HepG2 (cell line): ENCODE data around the gene HP1BP3. TPM values are rescaled to one million over a fixed set of nuclear protein-coding genes. Genes with fewer than 3 reads are reported as not detected.

ENCODE experiments used
- DNMT1 ChIP-seq: sonication (generic); formaldehyde crosslinking; IDR thresholded peaks from 2 replicates; pipeline ENCODE4 v1.5.1; 2020; ENCODE audit warnings: mild to moderate bottlenecking, missing genetic modification reagents
- ONECUT2 ChIP-seq: sonication (generic); formaldehyde crosslinking; IDR thresholded peaks from 2 replicates; pipeline ENCODE4 v1.4.0; 2020; ENCODE audit warnings: missing genetic modification reagents
- TARDBP ChIP-seq: sonication (generic); formaldehyde crosslinking; IDR thresholded peaks from 2 replicates; pipeline ENCODE4 v1.8.0; 2022; ENCODE audit warnings: mild to moderate bottlenecking, missing genetic modification reagents
- ZBTB7A ChIP-seq: sonication (generic); formaldehyde crosslinking; IDR thresholded peaks from 2 replicates; pipeline ENCODE4 v1.8.0; 2022; ENCODE audit warnings: mild to moderate bottlenecking, missing genetic modification reagents
- ZBTB8A ChIP-seq: sonication (generic); formaldehyde crosslinking; IDR thresholded peaks from 2 replicates; pipeline ENCODE4 v1.4.0; 2020; ENCODE audit warnings: mild to moderate bottlenecking, low read depth, missing genetic modification reagents, borderline replicate concordance
- ZSCAN30 ChIP-seq: sonication (generic); formaldehyde crosslinking; IDR thresholded peaks from 2 replicates; pipeline ENCODE4 v1.5.0; 2020; ENCODE audit warnings: mild to moderate bottlenecking, missing genetic modification reagents
- polyA plus RNA-seq, 8 experiments: library from polyadenylated mRNA; depleted of rRNA in 3 of 8; stranded (reverse) in 7 of 8; unstranded in 1 of 8; fragments of >200 nt; fragmentation: Illumina TruSeq in 4 of 8; extraction: Trizol in 4 of 8; gene quantifications; 2 replicates each; pipeline versions ENCODE4 v1.2.1 to v1.2.3, GENCODE V29; 2011 to 2016; ENCODE audit warnings: low read depth in 4 of 8, missing spikeins in 1 of 8, mixed read lengths in 1 of 8; ENCODE audit not compliant: insufficient read depth in 1 of 8
- total RNA-seq, 5 experiments: library from RNA; depleted of rRNA; stranded (reverse); fragments of >200 nt; fragmentation: Illumina TruSeq; extraction: Trizol; gene quantifications; 2 replicates each; pipeline ENCODE4 v1.2.3, GENCODE V29; 2016; ENCODE audit warnings: low read depth in 1 of 5
- TF ChIP-seq, protein P1 (sequence below): sonication (generic); formaldehyde crosslinking; IDR thresholded peaks from 2 replicates; pipeline ENCODE4 v1.9.0; 2021; ENCODE audit warnings: mild to moderate bottlenecking, missing genetic modification reagents

Gene HP1BP3
- total and polyA plus RNA-seq, 2 of the 13 experiments (the other 11 are each of a cell fraction or from before 2014, with no cell fraction given) = 98.5 to 137 TPM

DNA sequence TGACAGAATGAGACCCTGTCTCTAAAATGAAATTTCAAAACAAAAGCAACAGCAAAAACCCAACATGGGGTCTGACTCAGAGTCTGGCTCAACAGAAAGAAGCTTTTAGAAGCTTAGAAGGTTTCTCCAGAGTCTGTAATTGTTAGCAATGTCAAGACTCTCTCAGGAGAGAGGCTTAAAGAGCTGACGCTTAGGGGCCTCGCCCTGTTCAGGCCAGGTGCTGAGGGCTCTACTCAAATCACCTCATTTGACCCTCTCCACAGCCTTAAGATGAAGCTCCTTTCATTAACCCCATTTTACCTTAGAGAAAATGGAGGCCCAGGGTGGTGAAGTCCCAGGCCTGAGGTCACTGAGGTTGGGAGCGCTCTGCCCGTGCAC, 64.0 kb downstream of the HP1BP3 start (continued):
- TF ChIP-seq, protein P1, sequence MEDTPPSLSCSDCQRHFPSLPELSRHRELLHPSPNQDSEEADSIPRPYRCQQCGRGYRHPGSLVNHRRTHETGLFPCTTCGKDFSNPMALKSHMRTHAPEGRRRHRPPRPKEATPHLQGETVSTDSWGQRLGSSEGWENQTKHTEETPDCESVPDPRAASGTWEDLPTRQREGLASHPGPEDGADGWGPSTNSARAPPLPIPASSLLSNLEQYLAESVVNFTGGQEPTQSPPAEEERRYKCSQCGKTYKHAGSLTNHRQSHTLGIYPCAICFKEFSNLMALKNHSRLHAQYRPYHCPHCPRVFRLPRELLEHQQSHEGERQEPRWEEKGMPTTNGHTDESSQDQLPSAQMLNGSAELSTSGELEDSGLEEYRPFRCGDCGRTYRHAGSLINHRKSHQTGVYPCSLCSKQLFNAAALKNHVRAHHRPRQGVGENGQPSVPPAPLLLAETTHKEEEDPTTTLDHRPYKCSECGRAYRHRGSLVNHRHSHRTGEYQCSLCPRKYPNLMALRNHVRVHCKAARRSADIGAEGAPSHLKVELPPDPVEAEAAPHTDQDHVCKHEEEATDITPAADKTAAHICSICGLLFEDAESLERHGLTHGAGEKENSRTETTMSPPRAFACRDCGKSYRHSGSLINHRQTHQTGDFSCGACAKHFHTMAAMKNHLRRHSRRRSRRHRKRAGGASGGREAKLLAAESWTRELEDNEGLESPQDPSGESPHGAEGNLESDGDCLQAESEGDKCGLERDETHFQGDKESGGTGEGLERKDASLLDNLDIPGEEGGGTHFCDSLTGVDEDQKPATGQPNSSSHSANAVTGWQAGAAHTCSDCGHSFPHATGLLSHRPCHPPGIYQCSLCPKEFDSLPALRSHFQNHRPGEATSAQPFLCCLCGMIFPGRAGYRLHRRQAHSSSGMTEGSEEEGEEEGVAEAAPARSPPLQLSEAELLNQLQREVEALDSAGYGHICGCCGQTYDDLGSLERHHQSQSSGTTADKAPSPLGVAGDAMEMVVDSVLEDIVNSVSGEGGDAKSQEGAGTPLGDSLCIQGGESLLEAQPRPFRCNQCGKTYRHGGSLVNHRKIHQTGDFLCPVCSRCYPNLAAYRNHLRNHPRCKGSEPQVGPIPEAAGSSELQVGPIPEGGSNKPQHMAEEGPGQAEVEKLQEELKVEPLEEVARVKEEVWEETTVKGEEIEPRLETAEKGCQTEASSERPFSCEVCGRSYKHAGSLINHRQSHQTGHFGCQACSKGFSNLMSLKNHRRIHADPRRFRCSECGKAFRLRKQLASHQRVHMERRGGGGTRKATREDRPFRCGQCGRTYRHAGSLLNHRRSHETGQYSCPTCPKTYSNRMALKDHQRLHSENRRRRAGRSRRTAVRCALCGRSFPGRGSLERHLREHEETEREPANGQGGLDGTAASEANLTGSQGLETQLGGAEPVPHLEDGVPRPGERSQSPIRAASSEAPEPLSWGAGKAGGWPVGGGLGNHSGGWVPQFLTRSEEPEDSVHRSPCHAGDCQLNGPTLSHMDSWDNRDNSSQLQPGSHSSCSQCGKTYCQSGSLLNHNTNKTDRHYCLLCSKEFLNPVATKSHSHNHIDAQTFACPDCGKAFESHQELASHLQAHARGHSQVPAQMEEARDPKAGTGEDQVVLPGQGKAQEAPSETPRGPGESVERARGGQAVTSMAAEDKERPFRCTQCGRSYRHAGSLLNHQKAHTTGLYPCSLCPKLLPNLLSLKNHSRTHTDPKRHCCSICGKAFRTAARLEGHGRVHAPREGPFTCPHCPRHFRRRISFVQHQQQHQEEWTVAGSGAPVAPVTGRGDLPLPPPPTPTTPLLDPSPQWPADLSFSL (CRISPR knock-in tag) = no peak
- no peak for TF ChIP-seq DNMT1 (CRISPR knock-in tag)
- TF ChIP-seq ONECUT2 (CRISPR knock-in tag) = no peak
- TF ChIP-seq ZSCAN30 (CRISPR knock-in tag) = no peak
- TF ChIP-seq TARDBP (CRISPR knock-in tag) = no peak
- no peak for TF ChIP-seq ZBTB7A (CRISPR knock-in tag)
- TF ChIP-seq ZBTB8A (CRISPR knock-in tag) = no peak
